Ramos (cell line): ENCODE data around the gene ETV1.

ENCODE experiments used
- in situ Hi-C: fragments of 300-500 bp; cut with MboI; formaldehyde crosslinking; loops from one replicate; pipeline ENCODE4 v1.14.3; 2022; ENCODE audit warnings: low sequenced_read_pairs; ENCODE audit not compliant: unreplicated experiment

ETV1 gene

DNA sequence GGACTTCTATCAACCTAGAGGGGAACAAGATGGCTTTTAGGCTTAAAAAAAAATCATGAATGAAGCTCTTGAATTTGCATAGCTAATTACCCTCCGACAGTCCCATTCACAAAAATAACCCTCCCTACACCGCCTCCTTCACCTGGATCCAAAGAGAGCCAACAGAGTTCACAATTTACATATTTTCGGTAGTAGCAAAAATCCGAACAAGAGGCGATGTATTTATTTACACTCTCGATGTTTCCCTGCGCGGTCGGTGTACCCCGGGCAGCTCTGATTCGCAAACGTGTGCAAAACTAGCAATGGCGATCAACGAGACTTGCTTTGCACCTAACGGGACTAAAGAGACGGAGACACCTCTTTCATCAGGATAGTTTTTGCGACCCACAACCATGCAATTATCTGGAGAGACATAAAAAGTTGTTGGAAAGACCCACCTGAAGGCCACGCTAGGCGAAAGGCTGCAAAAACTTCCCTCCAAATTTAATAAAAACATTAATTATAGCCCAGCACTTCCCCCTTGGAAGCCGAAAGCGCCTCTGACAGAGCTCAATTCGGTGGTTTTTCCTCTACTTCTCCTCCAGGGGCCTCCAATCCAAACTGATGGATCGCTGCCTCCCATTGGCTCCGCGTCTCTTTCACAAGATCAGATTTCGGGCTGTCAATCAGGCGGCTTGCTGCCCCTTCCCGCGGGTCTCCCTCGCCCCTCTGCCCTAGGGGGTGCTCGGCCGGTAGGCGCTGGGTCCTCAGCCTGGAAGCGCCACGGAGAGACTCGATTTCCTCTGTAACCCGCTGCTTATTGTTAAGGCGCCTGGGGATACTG, at the start of gene ETV1:
Gene ETV1, minus strand, starts transcription at position 541 of the 823 bp plus-strand sequence. CDS start 614 bp downstream, outside the sequence.
- in situ Hi-C loops = no loop called here

DNA sequence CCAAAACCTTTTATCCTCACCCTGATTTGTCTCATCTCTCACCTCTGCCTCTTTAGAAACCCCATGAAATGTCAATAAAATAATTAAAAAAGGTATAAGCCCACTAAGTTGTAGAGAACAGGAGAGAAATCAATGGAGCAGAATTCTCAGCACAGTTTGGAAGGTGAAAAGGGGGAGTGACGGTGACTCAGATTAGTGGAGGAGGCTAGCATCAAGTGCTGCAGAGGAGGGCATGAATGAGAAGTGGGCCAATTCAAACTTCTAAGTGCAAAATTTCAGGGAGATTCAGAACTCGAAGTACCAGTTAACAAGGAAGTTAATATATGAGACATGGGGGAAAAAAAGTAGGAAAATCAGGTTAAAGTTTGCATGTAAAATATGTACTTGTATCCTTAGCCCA, 34.9 kb upstream of the ETV1 start:
- in situ Hi-C loops = no loop called here

DNA sequence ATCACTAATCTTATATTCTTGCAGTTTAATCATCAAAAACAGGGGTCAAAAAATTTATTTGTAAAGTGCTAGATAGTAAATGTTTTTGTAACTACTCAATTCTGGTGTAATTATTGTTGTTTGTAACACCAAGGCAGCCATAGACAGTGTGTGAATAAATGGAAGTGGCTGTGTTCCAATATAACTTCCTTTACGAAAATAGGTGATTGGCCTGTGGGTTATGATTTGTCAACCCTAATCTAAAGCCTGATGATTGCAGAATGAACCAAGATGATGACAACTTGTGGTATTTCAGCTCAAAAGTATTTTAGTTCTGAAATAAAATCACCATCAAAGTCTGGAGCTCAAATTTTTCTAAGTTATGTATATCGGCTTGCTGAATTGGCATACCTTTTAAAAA, 34.4 kb upstream of the ETV1 start:
- in situ Hi-C loops = no loop called here

DNA sequence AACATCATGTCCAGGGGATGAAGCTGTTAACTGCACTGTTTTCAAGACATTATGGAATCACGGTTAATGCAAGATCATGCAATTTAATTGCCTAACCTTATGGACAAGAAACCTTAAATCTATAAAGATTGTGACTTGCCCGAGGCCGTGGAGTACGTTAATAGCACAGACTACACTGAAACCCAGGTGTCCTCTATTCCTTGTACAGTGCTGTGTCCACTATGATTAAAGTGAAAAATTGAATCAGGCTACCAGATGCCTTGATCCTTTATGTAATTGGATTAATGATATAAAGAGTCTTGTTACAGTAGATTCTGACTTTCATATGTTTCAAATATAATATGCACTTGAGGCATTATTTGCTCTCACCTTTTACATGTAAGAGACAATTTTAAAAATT, 33.9 kb upstream of the ETV1 start:
- in situ Hi-C loops = no loop called here

DNA sequence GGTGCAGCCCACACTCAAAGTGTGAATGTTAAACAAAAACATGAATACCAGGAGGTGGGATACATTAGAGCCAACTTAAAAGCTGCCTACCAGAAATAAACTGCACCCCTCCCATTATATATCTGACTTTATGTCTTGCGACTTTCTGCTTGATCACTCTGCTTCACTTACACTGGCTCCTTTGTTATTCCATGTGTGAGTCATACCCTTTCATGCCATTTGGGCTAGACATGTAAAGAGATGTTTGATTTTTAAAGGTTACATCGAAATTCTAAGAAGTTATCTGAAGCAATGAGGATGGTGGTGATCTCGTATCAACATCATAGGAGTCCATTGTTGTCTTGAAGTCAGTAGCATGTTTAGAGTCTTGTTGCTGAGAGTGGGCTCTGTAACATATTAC, 31.6 kb upstream of the ETV1 start:
- in situ Hi-C loops = no loop called here

DNA sequence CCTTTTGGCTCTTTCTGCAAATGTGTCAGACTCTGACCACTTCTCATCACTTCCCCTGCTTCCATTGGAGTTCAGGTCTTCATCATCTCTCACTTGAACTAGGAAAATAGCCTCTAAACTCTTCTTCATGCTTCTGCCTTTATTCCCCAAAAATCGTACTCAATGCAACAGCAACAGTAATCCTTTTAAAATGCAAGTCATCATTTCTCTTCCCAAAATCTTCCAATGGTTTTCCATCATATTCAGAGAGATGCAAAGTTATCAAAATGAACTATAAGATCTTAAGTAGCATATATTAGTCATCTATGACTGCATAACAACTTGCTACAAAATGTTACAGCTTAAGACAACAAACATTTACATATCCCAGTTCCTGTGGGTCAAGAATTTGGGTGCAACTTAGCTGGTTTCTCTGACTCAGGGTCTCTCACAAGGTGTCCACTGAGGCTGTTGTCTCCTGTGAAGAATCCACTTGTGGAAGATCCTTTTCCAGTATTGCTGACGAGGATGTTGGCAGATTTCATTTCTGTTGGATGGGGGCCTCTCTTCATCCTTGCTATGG, 31.0 kb upstream of the ETV1 start:
- in situ Hi-C loops = no loop called here

DNA sequence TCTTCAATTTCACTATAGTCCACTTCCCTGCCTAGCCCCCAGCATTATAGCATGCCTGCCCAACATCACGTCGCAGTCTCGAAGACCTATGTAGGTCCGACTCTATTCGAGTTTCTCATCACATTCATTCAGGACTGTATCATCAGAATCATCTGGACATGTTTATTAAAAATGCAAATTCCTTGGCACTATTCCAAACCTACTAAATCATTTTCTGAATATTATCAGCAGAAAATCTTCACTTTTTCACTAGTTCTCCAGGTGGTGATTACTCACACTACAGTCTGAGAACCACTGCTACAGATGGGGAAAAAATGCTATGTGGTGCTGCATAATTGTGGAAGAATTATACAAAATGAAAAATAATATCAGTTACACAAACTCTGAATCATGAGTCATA, 29.3 kb upstream of the ETV1 start:
- in situ Hi-C loops = no loop called here

DNA sequence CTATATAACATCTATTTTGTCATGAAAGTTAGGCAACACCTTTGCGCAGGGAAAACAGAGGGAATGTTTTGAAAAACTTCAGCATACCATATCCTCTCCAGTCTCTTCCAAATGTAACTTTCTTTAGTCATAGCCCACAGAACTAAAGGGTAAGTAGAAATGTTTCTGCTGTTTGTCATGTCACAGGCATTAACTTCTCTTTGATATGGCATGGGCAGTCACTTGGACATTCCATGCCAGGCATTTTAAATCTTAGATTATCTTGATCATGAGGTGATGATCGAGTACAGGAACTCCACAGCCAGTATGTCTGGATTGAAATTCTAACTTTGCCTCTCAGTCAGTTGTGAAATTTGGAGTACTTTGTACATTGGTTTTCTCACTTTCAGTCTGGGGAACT, 27.5 kb upstream of the ETV1 start:
- in situ Hi-C loops = no loop called here

DNA sequence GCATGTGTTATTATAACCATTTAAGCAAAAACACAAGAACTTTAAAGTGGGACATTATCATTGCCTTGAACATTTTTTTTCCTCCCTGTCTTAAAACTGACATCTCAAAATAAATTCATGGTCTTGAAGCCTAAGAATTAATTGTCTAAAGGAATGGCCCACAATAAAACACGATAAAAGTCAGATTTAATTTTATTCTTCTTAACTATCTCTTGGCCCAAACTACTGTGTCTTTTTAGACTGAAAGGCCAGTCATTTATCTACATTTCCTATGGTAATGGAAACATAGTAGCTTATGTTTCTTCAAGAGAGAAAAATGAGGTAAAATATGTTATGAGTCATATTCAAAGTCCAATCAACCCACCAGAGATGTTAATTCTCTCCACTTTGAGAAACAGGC, 24.4 kb upstream of the ETV1 start:
- in situ Hi-C loops = no loop called here

DNA sequence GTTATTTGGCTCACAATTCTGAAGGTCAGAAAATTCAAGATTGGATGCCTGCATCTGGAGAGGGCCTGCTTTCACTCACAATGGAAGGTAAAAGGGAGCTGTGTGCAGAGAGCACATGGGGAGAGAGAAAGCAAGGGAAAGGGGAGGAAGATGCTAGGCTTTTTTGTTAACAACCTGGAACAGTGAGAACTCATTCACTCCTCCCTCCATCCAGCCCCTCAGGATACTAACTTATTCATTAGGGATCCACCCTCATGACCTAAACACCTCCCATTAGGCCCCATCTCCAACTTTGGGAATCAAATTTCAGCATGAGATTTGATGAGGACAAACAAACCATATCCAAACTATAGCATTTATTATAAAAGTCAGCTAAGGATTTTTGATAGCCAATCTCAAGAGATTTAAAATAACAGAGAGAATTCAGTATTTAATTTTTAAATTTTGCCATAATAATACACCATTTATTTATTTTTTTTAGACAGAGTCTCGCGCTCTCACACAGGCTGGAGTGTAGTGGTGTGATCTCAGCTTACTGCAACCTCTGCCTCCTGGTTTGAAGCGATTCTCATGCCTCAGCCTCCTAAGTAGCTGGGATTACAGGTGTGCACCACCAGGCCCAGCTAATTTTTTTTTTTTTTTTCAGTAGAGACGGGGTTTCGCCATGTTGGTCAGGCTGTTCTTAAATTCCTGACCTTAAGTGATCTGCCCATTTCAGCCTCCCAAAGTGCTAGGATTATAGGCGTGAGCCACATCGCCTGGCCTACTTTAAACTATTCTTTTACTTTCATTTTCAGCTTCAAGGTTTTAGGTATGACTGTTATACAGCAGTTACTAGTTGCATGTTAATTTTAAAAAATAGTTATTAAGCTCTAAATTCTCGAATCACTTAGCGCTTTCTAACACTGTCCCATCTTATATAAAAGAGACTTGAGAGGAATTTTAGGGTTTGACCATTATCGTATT, 20.3 kb upstream of the ETV1 start:
- in situ Hi-C loops = no loop called here

DNA sequence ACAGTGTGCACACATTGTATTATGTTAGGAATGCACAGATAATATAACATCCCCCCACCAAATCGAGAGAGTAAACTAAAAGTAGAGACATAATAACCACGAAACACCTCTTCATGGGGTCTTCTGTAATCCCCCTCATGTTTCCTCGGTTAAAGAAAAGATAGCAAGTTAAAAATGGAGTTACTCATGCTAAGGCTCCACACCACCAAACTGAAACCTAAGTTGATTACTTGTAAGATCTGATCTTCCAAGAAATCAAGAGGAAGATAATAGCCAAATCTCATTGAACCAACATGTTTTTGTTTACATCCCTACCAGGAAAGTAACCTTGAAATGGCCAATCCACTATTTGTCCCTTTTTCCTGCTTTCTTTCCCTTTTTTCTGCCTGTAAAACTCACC, 11.7 kb upstream of the ETV1 start:
- in situ Hi-C loops = no loop called here

DNA sequence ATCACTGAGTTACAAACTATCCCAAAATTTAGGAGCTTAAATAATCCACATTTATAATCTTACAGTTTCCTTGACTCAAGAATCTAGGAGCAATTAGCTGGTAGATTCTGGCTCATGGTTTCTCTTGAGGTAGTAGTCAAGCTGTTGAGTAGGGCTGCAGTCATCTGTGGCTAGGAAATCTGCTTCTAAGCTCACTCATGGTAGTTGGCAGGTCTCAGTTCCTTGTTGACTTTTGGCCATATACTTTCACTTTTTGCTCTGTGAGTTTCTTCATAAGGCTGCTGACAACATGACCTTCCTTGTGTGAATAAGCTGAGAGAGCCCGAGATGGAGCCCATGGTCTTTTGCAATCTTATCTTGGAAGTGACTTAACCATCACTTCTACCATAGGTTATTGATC, 10.8 kb upstream of the ETV1 start:
- in situ Hi-C loops = no loop called here

DNA sequence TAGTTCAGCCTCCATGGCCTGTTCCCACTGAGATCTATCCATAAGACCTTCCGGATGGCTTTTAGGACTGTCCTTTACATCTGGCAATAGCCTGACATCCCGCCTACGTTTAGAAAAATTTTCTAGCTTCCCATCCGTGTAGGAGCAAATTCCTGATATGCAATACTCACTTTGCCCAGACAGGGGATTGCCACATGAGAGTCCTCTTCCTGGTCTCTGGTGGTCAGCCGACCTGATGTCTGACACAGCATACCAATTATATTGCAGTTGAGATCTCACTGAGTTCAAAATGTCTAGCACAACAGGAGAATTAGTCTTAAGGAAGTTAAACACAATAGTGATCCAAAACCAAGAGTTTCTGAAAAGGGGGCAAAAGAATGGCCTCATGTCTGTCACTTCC, 9.4 kb upstream of the ETV1 start:
- in situ Hi-C loops = no loop called here

DNA sequence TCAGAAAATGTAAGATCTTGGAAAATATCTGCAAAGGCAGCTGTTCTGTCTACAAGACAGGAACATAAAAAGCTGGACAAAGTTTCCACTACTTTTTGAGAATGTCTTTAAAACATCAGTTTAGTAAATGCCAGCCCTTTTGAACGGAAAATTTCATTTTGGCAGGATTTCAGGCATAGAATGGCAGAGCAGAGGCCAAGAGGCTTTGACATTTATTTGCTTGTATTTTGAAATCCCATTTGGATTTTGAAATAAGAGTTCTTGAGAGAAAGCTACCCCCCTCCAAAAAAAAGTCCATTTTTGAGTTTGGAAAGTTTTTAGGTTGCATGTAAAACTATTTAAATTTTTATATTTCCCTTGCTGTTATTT, 3.1 kb upstream of the ETV1 start:
- in situ Hi-C loops = no loop called here

DNA sequence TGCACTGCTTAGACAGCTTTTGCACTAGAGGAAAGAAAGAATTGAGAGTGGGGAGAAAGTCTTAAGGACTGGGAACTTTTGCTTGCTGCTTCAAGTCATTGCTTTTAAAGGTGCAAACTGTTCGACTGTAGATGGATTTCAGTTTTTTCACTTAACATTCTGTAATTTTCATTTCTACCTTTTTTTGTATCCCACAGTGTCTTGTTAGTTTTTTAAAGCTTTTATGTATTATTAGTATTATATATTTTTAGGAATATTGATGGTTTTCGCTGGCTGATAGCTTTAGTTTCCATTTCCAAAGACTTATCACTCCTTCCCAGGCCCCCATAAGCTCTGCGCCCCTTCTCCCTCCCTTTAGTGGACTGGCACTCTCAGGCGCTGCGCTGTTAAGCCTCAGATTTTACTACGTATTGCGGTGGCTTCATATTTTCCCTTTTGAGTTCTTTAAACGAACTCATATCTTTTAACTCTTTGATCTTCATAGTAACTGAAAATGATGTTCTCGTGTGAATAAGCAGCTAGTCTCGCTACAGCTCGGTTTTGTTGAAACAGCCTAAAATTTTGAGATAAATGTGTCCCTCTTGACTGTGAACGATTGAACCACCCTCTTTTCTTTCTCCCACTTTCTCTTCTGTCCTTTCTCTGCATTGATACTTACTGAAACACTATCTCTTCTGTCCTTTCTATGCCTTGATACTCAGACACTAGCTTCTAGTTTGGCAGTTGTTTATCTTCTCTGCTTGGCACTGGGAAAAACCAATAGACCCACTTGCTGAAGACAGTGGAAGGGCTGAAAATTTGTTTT, 2.5 kb upstream of the ETV1 start:
- in situ Hi-C loops = no loop called here

DNA sequence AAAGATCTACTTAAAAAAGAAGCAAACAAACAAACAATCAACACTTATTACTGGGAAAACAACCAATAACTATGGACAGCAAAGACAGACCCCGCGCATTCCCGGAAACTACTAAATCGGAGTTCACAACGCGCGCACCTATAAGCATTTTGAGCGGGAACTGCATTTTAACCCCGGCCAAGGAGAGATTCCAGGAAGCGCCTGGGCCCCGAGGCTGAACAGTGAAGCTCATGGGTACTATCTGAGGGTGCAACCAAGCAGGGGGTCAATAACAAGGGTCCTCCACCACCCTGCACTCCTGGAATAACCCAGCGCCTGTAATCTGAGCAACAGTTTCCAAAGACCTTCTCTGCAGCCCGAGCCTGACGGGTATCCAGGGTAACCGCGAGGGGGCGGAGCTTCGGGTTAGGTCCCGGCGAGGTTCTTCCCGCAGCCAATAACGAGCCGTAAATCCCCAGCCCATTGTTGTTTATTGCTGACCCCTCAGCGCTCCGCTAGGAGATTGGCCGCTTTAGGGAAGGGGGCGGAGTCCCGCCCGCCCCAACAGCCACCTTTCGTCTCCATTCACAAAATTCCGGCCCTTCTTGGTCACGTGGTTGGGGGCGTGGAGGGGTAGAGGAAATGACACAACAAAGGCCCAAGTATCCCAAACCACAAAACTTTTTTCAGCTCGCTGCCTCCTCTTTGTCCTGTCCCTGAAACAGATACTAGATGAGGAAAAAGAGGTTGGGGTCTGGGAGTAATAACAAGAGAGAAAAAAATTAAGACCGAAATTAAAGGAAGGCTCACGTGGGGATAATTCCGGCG, 1.7 kb upstream of the ETV1 start:
- in situ Hi-C loops = no loop called here

DNA sequence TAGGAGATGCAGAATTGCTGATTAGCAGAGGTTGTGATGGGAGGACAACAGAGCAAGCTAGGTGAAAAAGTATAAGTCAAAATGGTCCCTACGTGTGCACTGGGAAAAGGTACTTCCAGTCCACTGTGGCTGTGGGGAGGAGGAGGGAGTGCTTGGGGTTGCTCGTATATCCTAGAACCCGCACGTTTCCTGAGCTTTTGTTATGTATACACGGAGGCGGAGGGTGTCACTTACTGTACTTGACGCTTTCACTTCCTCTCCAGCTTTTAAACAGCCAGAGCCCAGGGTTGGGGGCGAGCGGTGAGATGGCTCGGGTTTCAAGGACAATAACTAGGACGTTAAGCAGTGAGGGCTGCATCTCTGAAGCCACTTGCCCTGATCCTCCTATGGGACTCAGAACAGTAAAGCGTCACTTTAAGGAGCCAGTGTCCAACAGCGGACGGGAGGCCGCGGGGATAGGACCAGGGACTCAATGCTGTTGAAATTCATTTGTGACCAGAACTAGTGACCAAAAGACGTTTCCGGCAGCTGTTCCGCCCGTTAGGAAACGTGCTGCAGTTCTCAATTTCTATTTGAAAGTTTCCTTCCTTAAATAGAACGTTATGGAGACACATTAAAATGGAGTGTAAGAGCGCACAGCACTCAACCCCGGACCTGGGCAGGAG, 985 bp upstream of the ETV1 start:
- in situ Hi-C loops = no loop called here

DNA sequence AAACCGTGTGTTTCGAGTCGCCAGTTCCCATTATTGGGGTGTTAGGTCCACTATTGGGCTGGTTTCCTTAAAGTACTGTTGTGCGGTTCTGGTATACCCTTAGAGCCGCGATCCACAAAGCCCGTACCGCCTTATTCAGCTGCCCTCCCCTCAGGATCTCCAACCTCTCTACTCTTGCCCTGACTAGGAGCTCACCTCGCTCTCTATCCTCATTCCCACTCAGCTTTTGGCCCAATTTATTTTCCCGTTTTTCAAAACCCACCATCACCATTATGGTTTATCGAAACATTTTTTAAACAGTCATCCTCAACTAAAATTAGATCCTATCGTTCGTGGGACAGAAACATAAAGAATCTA, 461 bp upstream of the ETV1 start:
- in situ Hi-C loops = no loop called here

DNA sequence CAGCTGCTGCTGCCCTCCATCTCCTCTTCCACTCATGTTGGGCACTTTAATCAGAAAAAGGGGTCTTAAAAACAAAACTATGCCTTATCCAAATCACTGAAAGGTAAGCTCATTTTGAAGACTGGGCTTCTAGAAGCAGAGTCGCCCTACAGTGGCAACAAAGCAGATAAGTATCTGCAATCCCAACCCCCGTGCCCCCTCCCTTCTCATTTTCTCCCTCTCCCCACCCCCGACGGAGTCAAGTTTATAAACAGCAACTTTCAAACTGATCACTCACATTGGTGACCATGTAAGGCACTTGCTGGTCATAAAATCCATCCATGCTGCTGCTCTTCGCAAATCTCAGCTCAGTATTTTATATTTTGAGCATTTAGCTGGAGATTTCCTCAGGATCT, 738 bp downstream of the ETV1 start:
- in situ Hi-C loops = no loop called here
